GM21528 (cell line): Measurements from ENCODE around the gene MED9.

Experiments
- ATAC-seq: cut with Tn5 transposase; IDR thresholded peaks from one replicate; pipeline ENCODE4 v1.9.1; 2021; ENCODE audit warnings: mild to moderate bottlenecking, moderate library complexity; ENCODE audit not compliant: unreplicated experiment, low FRiP score

The MED9 gene

DNA sequence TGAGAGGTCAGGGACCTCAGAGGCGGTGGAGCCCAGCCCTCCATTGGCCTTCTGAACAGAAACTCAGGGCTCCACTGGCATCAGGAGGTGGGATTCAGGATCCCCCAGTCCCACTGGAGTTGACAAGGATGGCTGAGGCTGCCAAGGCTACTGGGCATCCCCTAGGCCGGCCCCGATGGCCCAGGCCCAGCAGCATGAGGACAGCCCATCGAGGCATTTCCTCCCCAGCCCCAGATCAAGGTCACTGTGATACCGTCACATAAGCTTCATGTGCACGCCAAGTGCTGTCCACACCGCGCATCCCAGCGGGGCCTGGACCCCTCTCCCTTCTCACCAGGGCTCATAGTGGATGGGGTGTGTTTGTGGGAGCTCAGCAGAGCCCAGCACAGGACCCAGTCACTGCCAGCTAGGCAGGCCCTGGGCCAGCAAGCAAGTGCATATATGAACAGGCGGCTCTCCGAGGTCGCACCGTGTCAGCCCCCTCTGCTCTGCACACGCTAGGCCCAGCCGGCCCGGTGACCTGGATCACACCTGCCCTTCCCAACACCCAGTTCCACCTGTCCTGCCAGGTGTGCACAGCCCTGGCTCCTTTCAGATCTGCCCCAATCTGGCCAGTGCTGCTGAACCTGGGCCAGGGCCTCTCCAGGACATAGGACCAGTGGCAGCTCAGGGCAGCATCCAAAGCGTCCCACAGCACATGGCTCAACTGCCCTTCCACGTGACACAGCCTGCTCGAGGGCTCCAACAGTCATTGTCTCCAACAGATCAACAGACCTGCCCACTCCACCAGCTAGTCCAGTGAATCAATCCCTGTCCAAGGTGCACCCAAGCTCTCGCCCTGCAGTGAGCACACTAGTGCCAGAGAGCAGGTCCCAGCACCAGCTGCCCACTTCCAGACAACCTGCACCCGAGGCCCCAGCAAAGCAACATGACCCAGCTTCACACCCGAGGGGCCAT lies 52.2 kb downstream of the MED9 start:
- ATAC-seq = no peak

DNA sequence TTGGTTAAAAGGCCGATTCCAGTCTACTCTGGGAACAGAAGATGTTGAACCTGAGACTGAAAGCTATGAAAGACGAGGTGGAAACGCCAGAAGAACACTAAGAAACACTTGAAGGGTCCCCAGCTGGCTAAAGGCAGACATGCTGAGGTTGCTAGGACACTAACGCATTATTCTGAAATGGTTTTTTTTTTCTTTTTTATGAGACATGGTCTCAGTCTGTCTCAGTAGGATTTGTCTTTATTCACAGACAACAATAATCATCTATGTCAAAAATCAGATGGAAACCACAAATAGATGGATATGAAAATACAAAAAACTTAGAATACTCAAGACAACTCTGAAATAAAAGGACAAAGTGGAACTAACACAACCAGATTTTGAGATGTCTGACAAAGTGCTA lies 54.4 kb downstream of the MED9 start:
- no peak for ATAC-seq

DNA sequence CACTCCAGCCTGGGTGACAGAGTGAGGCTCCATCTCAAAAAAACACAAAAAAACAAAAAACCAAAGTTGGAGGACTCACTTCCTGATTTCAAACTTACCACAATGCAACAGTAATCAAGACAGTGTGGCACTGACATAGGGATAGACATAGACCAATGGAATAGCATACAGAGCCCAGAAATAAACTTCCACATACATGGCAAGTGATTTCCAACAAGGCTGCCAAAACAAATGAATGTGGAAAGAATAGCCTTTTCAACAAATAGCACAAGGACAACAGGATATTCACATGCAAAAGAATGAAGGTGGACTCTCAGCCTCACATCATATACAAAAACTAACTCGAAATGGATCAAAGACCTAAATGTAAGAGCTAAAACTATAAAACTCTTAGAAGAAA lies 56.2 kb downstream of the MED9 start:
- no peak for ATAC-seq

DNA sequence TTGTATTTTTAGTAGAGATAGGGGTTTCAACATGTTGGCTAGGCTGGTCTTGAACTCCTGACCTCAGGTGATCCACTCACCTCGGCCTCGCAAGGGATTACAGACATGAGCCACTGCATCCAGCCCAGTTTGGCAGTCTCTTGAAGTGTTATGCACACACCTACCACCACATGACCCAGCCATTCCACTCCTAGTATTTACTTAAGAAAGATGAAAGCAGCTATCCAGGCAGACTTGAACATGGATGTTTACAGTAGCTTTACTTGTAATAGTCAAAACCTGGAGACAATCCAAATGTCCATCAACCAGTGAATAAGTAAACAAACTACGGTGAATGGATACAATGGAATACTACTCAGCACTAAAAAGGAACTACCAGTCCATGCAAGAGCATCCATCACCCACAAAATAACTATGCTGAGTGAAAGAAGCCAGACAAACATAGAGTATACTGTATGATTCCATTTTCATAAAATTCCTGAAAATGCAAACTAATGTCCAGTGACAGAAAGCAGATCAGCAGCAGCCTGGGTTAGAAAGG lies 57.2 kb downstream of the MED9 start:
- no peak for ATAC-seq

DNA sequence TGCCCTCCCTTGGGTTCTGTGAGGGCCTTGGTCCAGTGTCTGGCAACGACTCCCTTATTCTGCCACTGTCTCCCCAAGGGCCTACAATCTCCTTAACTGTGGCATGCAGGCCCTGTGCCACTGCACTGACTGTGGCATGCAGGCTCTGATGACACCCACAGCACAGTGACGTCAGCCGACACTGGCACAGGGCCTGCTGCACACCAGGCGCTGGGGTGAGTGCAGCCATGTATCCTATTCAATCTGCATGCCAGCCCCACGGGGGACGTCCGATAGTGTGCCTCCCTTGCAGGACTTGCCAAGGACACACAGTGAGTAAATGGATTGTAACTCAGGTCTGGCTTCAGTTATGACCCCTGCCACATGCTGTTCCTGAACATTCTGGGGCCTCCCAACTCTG lies 59.2 kb downstream of the MED9 start:
- ATAC-seq = no peak

DNA sequence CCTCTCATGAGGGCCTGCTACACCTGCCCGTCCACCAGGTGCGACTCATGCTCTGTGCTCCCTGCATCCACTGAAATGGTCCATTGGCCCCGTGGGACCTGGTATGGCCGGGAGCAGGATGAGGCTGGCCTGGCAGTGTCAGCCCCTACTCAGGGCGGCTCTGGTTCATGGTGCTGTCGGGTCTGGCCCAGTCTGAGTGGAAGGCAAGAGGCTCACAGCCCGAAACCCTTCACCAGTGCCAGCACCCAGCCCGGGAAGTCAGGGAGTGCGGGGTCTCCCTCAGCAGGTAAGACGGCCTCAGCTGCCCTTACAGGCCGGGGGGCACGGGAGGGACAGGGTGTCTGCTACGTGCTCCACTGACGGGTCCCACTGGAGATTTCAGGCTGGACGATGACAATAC lies 59.9 kb downstream of the MED9 start:
- no peak for ATAC-seq

DNA sequence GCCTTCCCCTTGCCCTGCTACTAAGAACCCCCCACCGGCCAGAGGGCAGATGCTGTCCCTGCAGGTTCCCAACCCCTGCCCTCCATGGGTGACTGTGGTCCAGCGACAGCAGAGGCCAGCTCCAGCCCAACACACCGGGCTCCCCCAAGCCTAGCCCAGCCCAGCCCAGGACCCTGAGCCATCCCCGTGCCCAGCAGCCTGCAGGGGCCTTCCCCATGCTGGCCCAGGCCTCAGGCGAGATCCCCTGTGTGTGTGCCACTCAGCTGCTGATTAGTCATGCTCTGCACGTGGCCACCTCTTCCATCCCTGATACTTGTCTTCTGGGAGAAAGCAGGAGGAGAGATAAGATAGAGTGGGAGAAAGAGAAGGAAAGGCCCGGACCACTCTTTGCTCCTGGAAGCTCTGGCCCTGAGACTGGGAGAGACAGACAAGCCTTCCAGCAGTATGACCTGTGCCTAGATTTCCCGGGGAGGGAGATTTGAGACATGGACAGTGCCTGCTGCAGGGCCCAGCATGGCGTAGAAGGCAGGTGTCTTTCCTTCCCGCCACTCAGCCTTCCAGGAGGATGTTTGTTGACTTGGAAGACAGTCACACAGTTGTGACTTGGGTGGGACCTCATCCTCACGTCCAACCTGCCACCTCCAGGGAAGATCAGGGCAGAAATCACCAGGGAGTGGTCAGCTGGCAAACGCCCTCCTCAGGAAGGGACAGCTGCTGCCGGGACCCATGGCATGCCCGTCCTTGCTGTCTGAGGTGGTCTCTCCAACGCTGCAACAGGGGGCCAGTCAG lies 60.7 kb downstream of the MED9 start:
- ATAC-seq = no peak

DNA sequence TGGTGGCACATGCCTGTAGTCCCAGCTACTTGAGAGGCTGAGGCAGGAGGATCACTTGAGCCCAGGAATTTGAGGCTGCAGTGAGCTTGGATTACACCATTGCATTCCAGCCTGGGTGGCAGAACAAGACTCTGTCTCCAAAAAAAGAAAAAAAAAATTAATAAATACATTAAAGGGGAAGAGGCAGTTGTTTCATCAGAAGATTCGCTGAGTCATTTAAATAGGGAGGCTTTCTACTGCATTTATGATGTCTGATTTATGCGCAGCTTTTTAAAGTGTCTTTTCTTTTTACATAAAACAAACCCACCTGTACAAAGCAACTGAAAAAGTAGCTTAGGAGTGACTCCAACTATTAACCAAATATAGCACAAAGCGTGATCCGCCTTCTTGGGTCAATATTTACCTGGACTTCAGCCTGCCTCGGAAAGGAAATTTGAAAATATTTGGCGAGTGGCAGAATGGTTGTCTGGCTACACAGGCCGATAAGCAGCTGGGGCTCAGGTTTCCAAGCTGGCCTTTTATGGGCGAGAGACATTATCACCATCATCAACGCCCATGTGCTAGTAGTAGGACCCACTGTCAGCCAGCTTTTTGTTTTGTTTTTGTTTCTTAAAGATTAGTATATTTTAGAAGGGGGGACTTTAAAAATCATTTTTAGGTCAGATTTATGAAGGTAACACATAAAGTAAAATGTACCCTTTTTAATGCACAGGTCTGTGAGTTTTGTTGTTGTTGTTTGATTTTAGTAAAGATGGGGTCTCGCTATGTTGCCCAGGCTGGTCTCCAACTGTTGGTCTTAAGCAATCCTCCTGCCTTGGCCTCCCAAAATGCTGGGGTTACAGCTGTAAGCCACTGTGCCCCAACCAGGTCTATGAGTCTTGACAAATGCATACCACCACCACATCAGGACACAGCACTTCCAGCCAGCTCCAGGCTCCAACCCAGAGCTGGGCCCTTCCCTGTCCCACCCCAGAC lies 61.9 kb downstream of the MED9 start:
- ATAC-seq = no peak

DNA sequence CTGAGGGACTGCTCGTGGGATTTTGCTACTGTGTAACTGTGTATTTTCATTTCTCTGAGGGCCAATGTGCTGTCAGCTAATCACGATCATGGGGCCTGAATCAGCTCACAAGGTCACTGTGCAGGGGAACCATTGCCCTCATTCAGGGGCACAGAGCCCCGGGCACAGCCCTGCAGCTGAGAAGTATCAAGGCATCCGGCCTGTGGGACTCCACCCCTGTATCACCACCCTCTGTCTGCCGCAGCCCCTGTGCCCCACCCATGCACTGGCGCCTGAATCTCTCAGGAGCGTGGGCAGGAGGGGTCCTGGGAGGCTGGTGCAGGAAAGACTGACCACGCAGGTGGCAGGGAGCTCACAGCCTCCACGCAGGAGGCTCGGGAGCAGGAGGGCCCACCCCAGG lies 62.8 kb downstream of the MED9 start:
- ATAC-seq = no peak

DNA sequence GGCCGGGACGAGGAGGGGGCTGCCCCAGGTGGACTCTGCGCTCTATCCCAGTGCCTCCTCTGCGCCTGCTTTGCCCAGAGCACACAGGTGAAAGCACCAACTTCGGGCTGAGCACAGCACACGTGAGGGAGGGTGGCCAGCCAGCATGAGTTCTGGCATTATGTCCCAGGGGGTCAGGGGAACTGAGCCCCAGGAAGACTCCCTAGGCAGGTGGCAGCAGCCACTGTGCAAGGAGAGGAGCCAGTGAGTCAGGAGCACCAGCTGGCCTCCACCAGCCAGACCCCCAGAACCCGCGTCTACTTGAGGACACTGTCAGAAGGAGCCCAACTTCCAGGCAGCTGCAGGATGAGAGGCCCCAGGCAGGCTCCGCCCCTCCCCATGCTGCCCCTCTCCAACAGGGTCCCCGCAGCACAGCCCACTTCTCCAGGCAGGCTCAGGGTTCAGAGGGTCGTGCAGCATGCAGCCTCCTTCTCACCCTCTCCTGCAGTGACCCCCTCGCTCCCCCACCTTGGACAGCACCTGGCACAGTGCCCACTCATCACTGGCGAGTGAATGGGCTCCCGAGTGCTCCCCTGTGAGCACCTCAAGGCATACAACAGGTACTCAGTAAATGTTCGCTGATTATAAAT lies 63.6 kb downstream of the MED9 start:
- ATAC-seq = no peak

DNA sequence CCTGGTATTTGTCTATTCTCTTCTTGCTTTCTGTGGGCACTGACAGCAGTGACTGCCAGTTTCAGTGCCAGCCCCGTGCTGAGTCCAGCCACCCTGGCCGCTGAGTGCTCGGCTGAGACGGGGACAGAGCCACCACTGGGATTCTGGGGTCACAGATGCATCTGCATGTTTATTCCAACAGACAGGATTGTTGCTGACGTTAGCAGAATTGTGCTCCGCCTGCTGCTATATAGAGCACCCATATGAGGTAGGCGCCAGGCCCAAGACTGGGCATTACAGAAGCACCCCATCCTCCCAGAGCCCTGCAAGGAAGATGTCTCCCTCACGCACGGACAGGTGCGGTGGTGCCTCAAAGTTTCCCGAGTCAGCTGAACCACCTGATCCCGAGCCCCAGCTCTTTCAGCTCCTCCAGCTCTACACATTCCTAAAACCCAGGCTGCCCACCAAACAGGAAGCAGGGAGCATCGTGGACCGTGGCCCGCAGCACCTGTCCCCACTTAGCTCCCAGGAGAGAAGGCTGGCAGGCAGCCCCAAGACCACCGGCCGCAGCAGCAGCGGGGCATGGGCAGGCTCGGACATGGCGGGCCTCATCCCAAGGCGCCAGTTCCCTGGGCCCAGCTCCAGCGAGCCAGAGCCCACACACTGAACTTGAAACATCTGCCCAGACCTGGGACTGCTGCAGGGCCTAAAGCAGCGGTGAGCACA lies 64.3 kb downstream of the MED9 start:
- no peak for ATAC-seq

DNA sequence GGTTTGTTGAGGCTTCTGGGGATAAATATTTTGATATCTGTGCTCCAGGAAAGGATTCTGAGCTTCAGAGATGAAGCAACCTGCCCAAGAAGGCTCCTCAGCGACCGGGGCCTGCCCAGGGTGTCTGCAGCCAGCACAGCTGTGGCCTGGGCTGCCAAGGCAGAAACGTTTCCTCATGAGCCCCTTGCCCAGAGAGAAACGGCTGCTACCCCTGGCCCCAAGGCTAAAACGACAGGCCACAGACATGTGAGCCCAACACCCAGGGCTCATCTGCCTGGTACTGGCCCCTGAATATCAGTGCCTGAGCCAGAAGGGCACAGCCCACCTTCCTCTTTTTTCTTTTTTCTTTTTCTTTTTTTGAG lies 64.8 kb downstream of the MED9 start:
- no peak for ATAC-seq
